GM20431 (cell line): ENCODE results near the gene NLK.

Experiments
- in situ Hi-C: fragments of 300-500 bp; cut with MseI, MboI; formaldehyde crosslinking; loops from one replicate; pipeline ENCODE4 v1.15.0; 2020; ENCODE audit warnings: low sequenced_read_pairs; ENCODE audit not compliant: unreplicated experiment

NLK gene

DNA sequence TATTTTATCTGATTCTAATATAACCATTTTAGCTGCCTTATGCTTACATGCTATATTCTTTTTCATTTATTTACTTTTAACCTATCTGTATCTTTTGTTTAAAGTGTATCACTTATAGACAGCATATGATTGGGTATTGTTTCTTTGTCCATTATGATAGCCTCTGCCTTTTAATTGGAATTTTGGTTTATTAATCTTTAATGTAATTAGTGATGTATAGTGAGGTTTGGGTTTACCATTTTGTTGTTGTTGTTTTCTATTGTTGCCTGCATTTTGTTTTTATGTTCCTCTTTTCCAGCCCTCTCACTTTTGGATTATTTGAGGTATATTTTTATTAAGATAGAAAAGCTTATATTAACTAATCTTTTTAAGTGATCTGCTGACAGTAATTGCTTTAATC, 59.4 kb downstream of the NLK start:
- in situ Hi-C loops: no loop called here

DNA sequence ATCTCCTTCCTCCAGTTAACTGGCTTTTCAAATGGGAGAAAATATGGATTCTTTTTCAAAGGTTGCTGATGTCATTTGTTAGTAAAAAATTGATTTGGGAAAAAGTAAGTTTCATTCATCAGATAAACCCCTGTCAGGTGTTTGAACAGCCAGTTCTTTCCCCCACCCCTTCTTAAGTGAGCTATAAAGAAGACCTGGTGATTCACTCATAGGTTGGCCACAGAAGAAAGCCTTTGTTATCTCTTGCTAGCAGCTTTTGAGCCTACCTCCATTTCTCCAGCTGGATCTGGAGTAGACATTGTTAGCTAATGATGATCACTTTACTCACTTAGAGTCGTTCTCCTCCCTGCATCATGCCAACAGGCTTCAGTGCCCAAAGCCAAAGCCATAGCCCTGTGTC, 63.0 kb downstream of the NLK start:
- in situ Hi-C loops: no loop called here

DNA sequence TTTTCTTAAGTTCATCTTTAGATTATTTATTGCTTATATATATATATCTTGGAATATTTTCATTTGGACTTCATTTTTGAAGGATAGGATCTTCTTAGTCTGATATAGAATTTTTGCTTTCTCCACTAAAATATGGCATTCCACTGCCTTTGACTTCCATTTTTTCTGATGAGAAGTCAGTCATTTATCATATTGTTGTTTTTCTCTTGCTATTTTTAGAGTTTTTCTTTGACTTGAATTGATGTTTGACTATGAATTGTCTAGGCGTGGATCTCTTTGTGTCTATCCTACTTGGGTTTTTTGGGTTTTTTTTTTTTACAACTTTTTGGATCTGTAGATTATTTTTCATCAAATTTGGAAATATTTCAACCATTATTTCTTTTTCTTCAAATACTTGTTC, 67.7 kb downstream of the NLK start:
- in situ Hi-C loops: no loop called here

DNA sequence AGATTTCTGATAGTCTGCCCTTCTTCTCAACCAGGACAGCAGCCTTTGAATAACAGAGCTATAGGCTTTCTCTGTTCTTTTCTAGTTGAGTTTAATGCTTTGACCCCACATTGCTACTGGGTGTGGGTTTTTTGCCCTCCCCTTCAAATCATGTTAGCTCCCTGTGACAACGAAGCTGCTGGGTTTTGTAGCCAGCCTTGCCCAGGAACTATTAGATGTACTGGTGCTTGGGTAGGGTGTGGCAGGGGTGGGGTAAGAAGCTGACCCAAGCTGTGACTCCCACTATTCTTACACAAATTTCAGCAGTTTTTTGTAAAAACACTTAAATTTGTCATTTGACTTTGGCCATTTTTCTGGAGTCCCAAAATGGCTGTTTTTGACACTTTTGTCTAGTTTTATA, 69.7 kb downstream of the NLK start:
- in situ Hi-C loops: no loop called here

DNA sequence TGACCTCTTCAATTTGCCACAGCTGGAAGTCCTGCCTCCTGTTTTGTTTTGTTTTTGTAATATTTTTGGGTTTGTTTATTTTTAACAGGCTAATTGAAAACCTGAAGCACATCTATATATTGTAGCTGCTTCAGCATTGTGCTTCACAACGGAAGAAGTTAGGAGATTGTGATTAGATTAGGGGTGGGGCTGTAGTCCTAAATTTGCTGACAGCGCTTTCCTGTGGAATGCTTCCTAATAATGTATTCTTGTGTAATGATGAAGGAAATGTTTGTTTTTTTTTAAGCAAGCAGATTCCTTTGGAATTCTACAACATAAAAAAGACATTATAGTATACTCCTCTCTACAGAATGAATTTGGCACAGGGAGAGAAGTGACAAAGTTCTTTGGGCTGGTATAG, 70.1 kb downstream of the NLK start:
- in situ Hi-C loops: no loop called here

DNA sequence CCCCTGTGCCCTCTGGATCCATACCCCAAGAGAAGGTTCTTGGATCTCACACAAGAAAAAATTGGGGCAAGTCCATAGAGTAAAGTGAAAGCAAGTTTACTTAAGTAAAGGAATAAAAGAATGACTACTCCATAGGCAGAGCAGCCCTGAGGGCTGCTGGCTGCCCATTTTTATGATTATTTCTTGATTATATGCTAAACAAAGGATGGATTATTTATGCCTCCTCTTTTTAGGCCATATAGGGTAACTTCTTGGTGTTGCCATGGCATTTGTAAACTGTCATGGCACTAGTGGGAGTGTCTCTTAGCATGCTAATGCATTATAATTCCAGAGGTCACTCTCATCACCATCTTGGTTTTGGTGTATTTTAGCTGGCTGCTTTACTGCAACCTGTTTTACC, 70.8 kb downstream of the NLK start:
- in situ Hi-C loops: no loop called here

DNA sequence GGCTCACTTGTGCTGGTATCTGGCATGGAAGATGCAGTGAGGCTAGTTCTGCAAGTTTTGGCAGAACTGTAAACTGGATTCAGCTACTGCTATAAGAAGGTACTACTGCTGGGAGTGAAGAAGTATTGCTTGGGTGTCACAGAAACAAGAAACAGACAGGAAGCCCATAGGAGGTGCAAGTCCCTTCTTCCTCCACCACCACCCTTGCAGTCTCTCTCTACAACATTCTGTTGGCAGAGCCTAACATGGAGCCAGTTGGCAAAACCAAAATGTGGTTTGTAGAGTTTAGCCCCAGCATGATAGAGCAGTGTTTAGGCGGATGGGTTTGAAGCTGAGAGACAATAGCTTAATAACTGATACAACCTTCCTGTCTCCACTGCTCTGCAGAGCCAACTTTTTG, 72.6 kb downstream of the NLK start:
- in situ Hi-C loops: no loop called here

DNA sequence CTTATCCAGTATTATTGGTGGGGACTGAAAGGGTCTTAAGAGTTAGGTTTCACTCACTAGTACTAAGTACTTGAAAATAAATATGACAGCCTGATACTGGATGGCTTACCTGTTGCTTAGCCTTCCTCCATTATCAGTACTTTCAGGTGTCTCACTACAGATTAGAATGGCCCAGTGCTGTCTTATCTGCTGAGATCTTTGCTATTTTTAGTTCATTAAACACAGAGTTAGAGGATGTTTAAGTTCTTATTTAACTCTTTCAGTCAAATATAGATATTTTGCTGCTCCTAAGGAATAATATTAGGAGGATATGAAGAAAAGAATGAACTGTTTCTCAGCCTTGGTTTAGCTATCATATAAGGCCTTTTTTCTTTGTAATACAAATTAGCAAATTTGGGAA, 74.8 kb downstream of the NLK start:
- in situ Hi-C loops: no loop called here

DNA sequence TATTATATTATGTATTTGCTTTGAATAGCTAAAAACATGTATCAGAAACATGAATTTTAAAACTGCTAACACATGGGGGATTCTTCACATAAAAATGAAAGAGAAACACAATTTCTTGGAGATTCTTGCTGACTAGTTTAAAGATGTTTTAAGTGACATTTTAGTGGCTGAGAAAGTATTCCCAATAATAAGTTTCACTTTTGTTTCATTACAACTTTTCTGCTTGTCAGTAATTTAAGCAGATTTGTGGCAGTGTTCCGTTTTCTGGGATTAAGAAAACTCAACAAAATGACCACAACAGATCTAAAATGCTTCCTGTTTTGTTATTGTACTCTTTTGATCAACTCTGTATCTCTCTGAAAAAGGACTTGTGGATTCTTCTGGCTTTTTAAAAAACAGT, 75.9 kb downstream of the NLK start:
- in situ Hi-C loops: no loop called here

DNA sequence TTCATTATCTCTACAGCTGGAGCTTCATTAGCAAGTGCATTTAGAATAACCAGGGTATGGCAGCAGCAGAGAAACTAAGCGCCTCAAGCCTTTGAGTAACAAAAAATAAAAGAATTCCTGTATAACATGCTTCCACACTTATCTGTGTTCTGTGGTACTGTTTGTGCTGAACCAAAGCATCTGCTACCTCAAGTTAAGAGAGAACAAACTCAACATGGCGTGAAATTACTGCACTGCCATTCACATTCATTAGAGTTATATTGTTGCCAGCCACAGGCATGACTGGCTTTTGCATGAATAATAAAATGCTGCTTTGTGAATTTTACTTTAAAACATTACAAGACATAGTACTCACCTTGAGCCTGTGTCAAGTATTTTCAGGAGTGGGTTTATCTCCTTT, 76.6 kb downstream of the NLK start:
- in situ Hi-C loops: no loop called here

DNA sequence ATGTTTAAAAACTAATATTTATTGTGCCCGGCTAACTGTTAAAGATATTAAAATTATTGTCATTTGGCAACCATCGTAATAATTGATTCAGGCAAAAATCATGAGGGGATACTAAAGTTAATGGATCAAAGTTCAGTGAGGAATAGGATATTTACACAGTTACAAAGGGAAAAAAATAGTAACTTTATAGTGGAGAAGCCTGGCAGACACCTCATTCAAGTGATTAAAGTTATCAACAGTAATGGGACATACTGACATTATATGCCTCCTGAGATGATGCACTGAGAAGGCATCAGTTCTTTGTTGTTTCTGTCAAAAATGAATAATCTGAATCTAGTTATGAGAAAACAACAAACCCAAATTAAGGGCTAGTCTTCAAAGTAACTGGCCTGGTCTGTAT, 77.1 kb downstream of the NLK start:
- in situ Hi-C loops: no loop called here

DNA sequence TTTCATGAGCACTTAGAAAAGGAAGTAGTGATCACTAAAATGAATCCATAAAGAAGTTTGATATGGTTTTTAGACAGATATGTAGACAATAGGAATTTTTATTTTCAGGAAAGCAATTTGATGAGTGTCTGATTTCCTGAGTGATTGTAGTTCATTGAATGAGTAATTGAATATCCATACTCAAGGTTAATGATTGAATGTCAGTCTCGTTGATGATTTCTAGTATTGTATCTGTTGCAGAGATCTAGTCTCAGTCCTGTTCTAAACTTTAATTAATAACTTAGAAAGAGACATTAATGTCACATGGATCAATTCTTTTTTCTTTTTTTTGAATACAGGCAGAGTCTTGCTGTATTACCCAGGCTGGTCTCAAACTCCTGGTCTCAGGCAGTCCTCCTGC, 78.3 kb downstream of the NLK start:
- in situ Hi-C loops: no loop called here

DNA sequence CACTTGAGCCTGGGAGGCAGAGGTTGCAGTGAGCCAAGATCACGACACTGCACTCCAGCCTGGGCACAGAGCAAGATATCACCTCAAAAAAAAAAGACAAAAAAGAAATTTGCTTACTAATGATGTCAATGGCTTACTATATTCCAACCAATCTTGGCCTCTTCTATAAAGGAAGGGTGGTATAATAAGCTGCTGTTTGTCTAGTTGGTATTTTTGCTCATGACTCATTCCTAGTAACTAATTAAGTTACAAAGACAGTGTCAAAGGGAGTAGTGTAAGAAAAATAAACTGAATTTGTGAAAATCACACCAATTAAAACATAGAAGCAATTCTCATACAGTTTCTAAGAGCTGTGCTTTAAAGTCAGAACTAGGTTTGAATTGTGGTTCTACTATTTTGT, 82.5 kb downstream of the NLK start:
- in situ Hi-C loops: no loop called here

DNA sequence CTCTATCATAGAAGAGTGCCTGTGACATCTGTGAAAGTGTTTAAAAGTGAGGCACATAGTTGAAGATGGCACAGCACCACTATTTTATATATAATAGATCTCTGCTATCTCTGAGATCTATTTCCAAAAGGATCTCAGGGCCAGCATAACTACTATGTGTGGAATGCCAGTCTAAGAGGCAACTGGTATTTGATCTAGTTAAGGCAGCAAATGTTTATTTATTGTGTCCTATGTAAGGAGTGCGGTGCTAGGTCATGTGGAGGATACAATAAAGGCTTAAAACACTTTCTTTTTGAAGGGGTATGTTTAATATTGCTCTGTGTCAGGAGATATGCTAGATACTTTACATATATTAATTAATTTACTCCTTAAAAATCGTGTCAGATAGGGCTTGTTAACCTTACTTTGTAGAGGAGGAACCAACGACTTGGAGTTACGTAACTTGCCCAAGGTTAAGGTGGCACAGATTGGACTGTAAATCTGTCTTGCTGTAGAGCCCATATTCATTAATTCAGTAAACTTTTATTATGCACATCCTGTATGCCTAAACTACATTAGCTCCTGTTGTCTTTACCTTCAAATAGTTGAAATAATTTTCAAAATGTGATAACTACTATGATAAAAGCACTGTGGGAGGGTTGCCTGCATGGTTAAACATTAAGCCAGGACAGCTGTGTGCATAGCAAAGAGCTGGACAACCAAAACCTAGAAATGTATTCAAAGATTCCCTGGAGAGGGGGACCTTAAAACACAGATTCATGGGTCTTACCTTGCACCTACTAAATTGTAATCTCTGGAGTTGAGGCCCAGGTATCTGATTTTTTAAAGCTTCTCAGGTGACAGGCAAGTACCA, 83.3 kb downstream of the NLK start:
- in situ Hi-C loops: no loop called here

DNA sequence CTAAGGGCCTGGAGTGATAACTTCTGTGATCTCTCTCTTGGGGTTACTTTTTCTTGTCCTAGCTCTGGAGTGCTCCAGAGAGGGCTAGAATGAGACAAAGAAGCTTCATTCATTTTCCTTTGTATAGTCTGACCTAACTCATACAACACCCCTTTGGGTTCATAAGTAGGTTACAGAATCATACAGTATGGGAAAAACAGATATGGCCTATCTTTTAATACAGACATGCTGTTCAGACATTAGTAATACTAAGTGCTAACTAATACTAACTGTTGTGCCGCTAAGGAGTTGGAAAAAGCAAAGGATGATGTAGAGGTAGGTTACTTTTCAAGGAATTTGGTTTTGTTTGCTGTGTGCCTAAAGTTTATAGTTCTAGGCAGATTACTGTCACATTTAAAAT, 84.7 kb downstream of the NLK start:
- in situ Hi-C loops: no loop called here

DNA sequence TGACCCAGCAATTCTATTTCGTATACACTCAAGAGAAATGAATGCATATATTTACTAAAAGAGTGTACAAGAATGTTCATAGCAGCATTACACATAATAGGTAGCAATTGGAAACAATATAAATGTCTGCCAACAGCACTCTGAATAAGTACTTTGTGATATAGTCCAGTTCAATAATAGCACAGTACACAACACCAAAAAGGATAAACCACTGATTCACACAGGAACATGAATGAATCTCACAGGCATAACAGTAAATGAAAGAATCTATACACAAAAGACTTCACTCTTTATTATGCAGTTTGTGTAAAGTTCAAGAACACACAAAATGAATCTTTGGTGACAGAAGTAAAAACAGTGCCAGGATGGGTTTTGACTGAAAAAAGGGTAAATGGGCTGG, 86.3 kb downstream of the NLK start:
- in situ Hi-C loops: no loop called here

DNA sequence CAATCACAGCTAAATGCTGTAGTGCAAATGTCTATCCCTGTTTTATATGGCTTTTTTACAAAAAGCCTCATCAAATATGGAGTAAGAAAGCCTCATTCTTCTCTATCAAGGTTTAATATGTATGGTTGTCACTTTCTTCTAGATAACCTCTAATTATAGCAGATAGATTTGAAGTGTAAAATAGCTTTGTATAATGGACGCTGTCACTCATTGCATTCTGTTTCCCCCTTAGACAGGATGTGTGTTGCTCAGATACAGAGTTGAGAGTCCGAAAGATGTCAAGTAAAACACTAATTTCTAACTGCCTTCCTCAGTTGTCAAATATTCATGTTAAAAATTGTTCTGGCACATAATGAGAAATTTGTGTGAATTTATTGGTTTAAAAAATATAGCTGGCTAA, 88.0 kb downstream of the NLK start:
- in situ Hi-C loops: no loop called here

DNA sequence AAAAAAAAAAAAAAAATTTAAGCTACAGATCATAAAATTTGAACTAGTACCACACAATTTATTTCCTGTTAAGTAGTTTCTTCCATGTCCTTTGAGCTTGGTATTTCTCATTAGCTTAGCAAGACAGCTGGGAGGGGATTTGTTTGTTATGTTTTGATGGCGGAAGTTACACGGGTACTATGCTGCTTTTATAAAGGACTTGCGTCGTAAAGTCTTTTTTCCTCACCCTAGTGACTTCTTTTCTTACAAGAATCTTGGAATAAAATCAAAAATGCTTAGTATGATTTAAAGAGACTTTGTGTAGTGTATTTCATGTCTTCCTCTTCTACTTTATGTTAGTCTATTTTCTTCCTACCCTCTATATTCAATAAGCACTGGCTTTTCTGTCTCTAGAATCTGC, 89.1 kb downstream of the NLK start:
- in situ Hi-C loops: no loop called here

DNA sequence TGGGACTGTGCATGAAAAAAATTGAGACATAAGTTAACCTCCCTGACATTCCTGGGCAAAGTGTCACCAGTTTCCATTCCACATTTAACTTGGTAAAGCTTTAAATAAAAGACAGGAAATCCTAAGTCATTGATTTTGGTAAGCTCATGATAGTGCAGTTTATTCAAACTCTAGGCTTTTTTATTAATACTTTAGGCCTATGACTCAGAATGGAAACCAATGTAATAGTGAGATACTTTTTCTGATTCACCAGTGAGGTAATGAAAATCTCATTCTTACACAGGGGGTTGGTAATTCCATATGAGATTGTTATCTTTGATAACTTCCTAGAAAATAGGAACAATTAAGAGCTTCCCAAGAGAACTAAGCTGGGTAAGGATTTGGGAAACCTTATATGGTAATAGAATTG, 91.1 kb downstream of the NLK start:
- in situ Hi-C loops: no loop called here

DNA sequence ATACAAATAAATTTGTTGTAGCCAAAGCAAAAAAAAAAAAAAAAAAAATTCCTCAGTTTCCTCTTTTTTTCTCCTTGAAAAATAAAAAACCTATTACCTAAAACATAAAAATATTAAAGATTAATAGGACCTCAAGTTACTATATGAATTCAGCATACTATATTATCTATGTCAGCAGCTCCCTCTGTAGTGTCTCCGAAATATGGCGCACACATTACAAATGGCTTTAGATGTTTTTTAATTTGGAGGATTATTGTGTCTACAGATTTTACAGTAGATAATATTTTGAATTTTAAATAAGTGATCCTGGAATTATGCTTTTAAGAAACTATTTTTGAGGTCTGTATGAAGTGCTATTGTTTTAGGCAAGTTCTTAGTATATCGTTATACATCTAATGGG, 94.4 kb downstream of the NLK start:
- in situ Hi-C loops: no loop called here

DNA sequence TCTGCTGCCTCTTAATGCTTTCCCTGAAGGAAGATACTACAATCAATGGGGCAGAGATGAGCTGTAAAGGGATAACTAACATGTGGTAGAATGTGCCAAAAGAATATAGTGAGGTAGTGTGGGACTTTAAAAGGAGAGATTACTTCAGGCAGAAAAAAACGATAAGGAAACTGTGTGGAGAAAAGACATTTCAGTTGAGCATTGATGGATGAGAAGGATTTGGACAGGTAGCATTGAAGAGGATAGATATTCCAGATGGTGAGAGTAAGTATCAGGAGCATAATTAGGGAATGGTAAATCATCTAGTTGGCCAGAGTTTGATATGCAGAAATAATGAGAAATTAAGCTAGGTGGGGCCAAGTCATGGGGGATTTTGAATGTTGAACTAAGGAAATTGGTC, 97.3 kb downstream of the NLK start:
- in situ Hi-C loops: no loop called here

DNA sequence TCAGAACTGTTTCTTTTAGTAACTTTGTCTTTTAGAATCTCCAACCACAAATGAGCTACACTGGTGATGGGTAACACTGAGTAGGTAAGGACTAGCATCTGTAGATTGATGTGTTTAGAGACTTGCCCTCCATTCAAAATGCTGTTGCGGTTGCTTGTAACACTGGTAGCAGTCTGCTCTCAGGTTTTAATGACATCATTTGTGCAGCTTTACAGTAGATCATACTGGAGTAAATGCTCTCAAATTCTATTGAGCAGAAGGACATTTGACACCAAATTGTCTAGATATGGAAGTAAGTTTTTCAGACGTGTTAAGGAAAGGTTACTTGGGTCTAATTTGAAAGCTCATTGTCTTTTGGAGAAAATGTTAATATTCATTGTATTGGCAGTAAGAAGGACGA, 98.8 kb downstream of the NLK start:
- in situ Hi-C loops: no loop called here
